Gastrocnemius medialis (tissue), 4 donors: ENCODE measurements around the gene ESYT2.

Experiments used
- CTCF ChIP-seq, 5 experiments: fragments of 450-650 bp in 3 of 5; fragments of 200-600 bp in 2 of 5; sonication (generic) in 2 of 5; IDR thresholded peaks in 4 of 5; conservative IDR thresholded peaks in 1 of 5; 1 replicate in 4 of 5; 2 replicates in 1 of 5; pipeline ENCODE4 v1.5.1; 2016 to 2019; ENCODE audit warnings: antibody characterized with exemption in 5 of 5, mild to moderate bottlenecking in 3 of 5, moderate library complexity in 3 of 5
- POLR2A ChIP-seq, 2 donors: fragments of 450-650 bp; IDR thresholded peaks; one replicate each; pipeline ENCODE4 v1.6.1; 2017; ENCODE audit warnings: antibody characterized with exemption in 2 of 2, mild to moderate bottlenecking in 2 of 2, moderate library complexity in 2 of 2

GRCh38 chr7:158725506-158725800 lies 103.9 kb downstream of the ESYT2 start:
- TF ChIP-seq CTCF (IDR thresholded peaks at IDR 0.05 in 4 of 5, conservative IDR thresholded peaks at IDR 0.05 in 1 of 5), result no peak
- TF ChIP-seq POLR2A (IDR thresholded peaks at IDR 0.05), result no peak
